ENCODE measurements around the gene AFG1L. TPM values are rescaled to one million over a fixed set of nuclear protein-coding genes. Genes with fewer than 3 reads are reported as not detected.

Gene AFG1L
- total RNA-seq, 1 donor from 2014 or later = 13.3 TPM

- Histone ChIP-seq H3K9me3 (replicated peaks) (no peaks in the 10 kb centered on the region), H3K27me3 (ENCODE audit: low read depth) (no peaks in the 10 kb centered on the region), H3K36me3 (no peaks in the 10 kb centered on the region), H3K27ac (replicated peaks) (peak overlapping the region; percentile 98), H3K4me1 (peaks cover 35% of the 10 kb centered on the region), H3K4me3 (no peak overlapping the region)
- no peak for TF ChIP-seq CTCF (IDR thresholded peaks at IDR 0.05; ENCODE audit: borderline replicate concordance)
- no peak for DNase-seq
- intact Hi-C loops (cut with micrococcal nuclease) = loop anchor here (5.0 kb wide), 1 partner anchor 226 kb away; no protein-coding TSS in a partner anchor
Observed at GRCh38 chr6:108556250-108556649, 261.4 kb downstream of the AFG1L start.

- H3K4me1 ChIP-seq = peaks cover 41% of the 10 kb centered on the region
- intact Hi-C loops (cut with micrococcal nuclease) = loop anchor here (5.0 kb wide), 1 partner anchor 225 kb away; no protein-coding TSS in a partner anchor
- no peak for TF ChIP-seq CTCF (IDR thresholded peaks at IDR 0.05; ENCODE audit: borderline replicate concordance)
Observed at GRCh38 chr6:108556866-108557493, 262.1 kb downstream of the AFG1L start.

DNA sequence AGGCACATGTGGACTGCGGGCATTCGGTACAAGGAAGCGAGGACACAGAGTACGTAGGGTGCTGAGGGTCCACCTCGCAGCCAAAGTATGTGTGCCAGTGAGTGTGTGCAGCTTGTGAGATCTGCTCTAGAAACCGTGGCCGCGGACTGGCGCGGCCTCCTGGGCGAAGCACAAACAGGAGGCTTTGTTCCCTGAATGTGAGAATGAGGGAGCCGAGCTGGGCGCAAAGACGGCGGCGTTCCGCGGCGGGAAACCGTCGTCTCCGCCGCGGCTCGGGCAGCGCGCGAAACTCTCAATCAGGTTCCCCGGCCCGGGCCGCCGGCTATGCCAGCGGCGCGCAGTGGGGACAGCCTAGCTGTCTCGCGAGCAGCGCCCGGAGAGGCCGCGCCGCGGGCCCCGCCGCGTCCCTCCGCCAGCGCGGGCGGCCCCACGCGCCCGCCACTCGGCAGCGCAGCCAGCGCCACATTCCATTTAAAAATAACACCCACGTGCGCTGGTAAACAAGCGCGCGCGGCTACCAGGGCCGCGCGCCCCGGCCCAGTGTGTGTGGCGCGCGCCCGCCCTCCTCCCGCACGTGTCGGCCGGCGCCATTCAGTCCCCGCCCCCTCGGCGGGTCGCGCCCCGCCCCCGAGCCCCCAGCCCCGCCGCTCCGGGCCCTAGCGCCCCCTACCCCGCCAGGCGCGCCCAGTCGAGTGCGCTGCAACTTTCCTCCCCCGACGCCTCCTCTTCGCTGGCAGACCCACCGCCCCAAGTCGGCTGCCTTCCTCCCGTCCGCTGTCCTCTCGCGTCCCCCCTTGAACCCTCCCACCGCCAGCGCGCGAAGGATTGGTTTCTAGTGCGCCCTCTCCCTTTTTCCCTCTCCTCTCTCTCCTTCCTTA lies 262.9 kb downstream of the AFG1L start:
- peak; percentile 83 for DNase-seq
- TF ChIP-seq CTCF (IDR thresholded peaks at IDR 0.05; ENCODE audit: borderline replicate concordance) = no peak
- Histone ChIP-seq H3K9me3 (replicated peaks) (no peaks in the 10 kb centered on the region), H3K27ac (replicated peaks) (peak overlapping the region; percentile 98), H3K4me3 (peak overlapping the region; percentile 88), H3K36me3 (no peaks in the 10 kb centered on the region), H3K4me1 (peaks cover 48% of the 10 kb centered on the region), H3K27me3 (ENCODE audit: low read depth) (no peaks in the 10 kb centered on the region)
- intact Hi-C loops (cut with micrococcal nuclease) = loop anchor here (5.0 kb wide), 1 partner anchor 225 kb away; no protein-coding TSS in a partner anchor

More at GRCh38 chr6:108556866-108557493, 262.1 kb downstream of the AFG1L start:
- no peak for DNase-seq
- Histone ChIP-seq H3K27ac (replicated peaks) (peak overlapping the region; percentile 98), H3K36me3 (no peaks in the 10 kb centered on the region), H3K4me3 (peak overlapping the region; percentile 88), H3K27me3 (ENCODE audit: low read depth) (no peaks in the 10 kb centered on the region), H3K9me3 (replicated peaks) (no peaks in the 10 kb centered on the region)

- intact Hi-C loops (cut with micrococcal nuclease) = loop anchor here (5.0 kb wide), 1 partner anchor 224 kb away; no protein-coding TSS in a partner anchor
- Histone ChIP-seq H3K27ac (replicated peaks) (peak overlapping the region; percentile 98), H3K9me3 (replicated peaks) (no peaks in the 10 kb centered on the region), H3K36me3 (no peaks in the 10 kb centered on the region), H3K4me3 (peak overlapping the region; percentile 88), H3K4me1 (peaks cover 56% of the 10 kb centered on the region), H3K27me3 (ENCODE audit: low read depth) (no peaks in the 10 kb centered on the region)
- TF ChIP-seq CTCF (IDR thresholded peaks at IDR 0.05; ENCODE audit: borderline replicate concordance) = no peak
- DNase-seq = peak; percentile 98
Observed at GRCh38 chr6:108558372-108559096, 263.7 kb downstream of the AFG1L start.
